ENCODE data around the gene DALRD3. TPM values are rescaled to one million over a fixed set of nuclear protein-coding genes. Genes with fewer than 3 reads are reported as not detected.
A peak's percentile ranks its signal among the peaks of the same experiment; 100 is the strongest.

DALRD3 gene
- total and polyA plus RNA-seq, 2 donors from 2014 or later, result 41.6 to 46.8 TPM

DNA sequence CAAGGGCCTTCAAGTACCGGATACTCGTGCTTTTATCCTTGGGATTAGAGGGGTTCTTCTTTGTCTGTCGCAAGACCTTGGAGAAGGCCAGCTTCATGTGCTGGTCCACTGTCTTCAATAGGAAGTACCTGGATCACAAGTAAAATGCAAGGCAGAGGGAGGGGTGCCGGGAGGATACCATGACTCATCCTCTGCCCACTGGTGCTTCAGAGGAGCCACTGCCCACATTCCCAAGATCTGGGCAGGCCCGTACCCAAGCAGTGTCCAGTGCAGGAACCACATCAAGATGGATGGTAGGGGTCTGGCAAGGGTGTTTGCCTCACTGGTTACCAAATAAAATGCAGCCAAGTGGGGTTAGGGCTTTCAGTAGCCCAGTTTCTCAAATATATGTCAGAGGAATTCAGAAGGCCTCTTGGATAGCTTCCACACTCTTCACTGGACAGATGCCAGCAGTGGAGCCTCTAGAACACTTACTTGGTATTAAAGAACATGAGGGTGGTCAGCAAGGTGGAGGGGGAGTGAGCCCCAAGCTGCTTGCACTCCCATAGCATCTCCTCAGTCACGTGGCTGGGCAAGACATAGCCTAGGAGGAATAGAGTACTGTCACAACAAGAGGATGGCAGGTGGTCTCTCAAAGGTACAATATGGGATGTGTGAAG lies 14.4 kb upstream of the DALRD3 start:
- FAIRE-seq (no peak), DNase-seq (no peak)
- no peaks in the 10 kb centered on the region for H3K9me3 ChIP-seq (ENCODE audit: control insufficient read depth in 2 of 3, insufficient read depth in 1 of 3, low read length in 3 of 3)
- intact Hi-C loops (cut with DNase I), result no loop called here
- H3K9ac ChIP-seq (ENCODE audit: low read length in 3 of 3), result no peak overlapping the region
- H3K27ac ChIP-seq (ENCODE audit: low read depth in 2 of 2, low read length in 2 of 2), result no peak overlapping the region
- TF ChIP-seq, protein P1, sequence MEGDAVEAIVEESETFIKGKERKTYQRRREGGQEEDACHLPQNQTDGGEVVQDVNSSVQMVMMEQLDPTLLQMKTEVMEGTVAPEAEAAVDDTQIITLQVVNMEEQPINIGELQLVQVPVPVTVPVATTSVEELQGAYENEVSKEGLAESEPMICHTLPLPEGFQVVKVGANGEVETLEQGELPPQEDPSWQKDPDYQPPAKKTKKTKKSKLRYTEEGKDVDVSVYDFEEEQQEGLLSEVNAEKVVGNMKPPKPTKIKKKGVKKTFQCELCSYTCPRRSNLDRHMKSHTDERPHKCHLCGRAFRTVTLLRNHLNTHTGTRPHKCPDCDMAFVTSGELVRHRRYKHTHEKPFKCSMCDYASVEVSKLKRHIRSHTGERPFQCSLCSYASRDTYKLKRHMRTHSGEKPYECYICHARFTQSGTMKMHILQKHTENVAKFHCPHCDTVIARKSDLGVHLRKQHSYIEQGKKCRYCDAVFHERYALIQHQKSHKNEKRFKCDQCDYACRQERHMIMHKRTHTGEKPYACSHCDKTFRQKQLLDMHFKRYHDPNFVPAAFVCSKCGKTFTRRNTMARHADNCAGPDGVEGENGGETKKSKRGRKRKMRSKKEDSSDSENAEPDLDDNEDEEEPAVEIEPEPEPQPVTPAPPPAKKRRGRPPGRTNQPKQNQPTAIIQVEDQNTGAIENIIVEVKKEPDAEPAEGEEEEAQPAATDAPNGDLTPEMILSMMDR (IDR thresholded peaks at IDR 0.05; ENCODE audit: borderline replicate concordance, extremely low read depth, insufficient read depth), result no peak
- peaks cover 0 to 13% (median 9%) of the 10 kb centered on the region in 3 donors for H3K4me1 ChIP-seq (ENCODE audit: control insufficient read depth in 2 of 3, insufficient read depth in 2 of 3, low read depth in 1 of 3, low read length in 3 of 3)
- peaks cover 16 to 45% (median 31%) of the 10 kb centered on the region in 3 donors for H3K36me3 ChIP-seq (ENCODE audit: control insufficient read depth in 2 of 3, insufficient read depth in 3 of 3, low read length in 3 of 3)
- no peak overlapping the region for H3K4me3 ChIP-seq (ENCODE audit: low read length in 3 of 3)
- H3K27me3 ChIP-seq (ENCODE audit: control insufficient read depth, insufficient read depth, low read length), result no peaks in the 10 kb centered on the region

DNA sequence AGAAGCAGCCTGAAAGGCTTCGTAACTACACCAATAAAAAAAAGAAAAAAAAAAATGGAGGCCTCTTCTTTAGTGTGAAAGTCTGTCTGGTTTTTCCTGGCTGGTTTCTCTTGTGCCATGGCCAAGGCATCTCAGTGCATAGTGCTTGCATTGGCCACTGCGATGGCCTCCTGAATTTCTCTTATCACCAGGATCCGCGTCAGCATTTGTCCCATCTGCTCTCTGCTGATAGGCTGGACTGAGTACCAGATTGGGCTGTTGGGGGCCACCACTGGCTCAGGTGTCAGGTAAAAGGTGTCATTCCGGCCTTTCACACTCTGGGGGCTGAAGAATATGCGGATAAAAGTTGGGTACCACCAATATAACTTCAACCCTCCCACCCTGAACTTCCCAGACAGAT lies 11.9 kb upstream of the DALRD3 start:
- TF ChIP-seq, protein P1 (IDR thresholded peaks at IDR 0.05; ENCODE audit: borderline replicate concordance, extremely low read depth, insufficient read depth), result no peak
- Histone ChIP-seq H3K9ac (ENCODE audit: low read length in 3 of 3) (no peak overlapping the region), H3K27me3 (ENCODE audit: control insufficient read depth, insufficient read depth, low read length) (no peaks in the 10 kb centered on the region), H3K27ac (ENCODE audit: low read depth in 2 of 2, low read length in 2 of 2) (no peak overlapping the region), H3K9me3 (ENCODE audit: control insufficient read depth in 2 of 3, insufficient read depth in 1 of 3, low read length in 3 of 3) (no peaks in the 10 kb centered on the region), H3K36me3 (ENCODE audit: control insufficient read depth in 2 of 3, insufficient read depth in 3 of 3, low read length in 3 of 3) (peaks cover 19 to 62% (median 37%) of the 10 kb centered on the region in 3 donors), H3K4me1 (ENCODE audit: control insufficient read depth in 2 of 3, insufficient read depth in 2 of 3, low read depth in 1 of 3, low read length in 3 of 3) (peaks cover 0 to 16% (median 9%) of the 10 kb centered on the region in 3 donors), H3K4me3 (ENCODE audit: low read length in 3 of 3) (no peak overlapping the region)
- no peak for FAIRE-seq
- intact Hi-C loops (cut with DNase I), result no loop called here
- no peak for DNase-seq

DNA sequence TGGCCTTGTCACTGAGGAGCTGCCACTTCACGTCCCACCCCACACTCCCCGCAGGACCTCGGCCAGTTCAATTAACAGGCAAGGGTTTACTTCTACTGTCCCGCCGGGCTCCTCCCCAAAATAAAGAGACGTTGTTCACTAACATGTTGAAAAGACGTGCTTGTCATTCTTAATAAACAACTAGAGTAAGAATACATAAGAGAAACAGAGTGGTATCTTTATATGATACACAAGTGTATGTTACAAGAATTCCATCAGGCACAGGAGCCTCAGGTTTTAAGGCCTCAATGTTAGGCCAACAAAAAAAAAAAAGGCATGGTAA lies 11.1 kb upstream of the DALRD3 start:
- FAIRE-seq, result no peak
- Histone ChIP-seq H3K36me3 (ENCODE audit: control insufficient read depth in 2 of 3, insufficient read depth in 3 of 3, low read length in 3 of 3) (peaks cover 15 to 64% (median 41%) of the 10 kb centered on the region in 3 donors), H3K9ac (ENCODE audit: low read length in 3 of 3) (peak overlapping the region; percentile 24 to 82 (median 64)), H3K27ac (ENCODE audit: low read depth in 2 of 2, low read length in 2 of 2) (peak overlapping the region; percentile 93 to 97), H3K9me3 (ENCODE audit: control insufficient read depth in 2 of 3, insufficient read depth in 1 of 3, low read length in 3 of 3) (no peaks in the 10 kb centered on the region), H3K4me1 (ENCODE audit: control insufficient read depth in 2 of 3, insufficient read depth in 2 of 3, low read depth in 1 of 3, low read length in 3 of 3) (peaks cover 0 to 17% (median 9%) of the 10 kb centered on the region in 3 donors), H3K4me3 (ENCODE audit: low read length in 3 of 3) (peak overlapping the region; percentile 21 to 87 (median 35)), H3K27me3 (ENCODE audit: control insufficient read depth, insufficient read depth, low read length) (no peaks in the 10 kb centered on the region)
- intact Hi-C loops (cut with DNase I), result no loop called here
- TF ChIP-seq, protein P1 (IDR thresholded peaks at IDR 0.05; ENCODE audit: borderline replicate concordance, extremely low read depth, insufficient read depth), result no peak
- DNase-seq, result no peak
